22Rv1 (cell line): ENCODE measurements around the gene LRMDA.

Source experiments
- CTCF ChIP-seq: fragments of 450-650 bp; IDR thresholded peaks from 2 replicates; pipeline ENCODE4 v1.5.1; 2017; ENCODE audit warnings: mild to moderate bottlenecking
- ZFX ChIP-seq: fragments of 450-650 bp; IDR thresholded peaks from 2 replicates; pipeline ENCODE4 v1.6.1; 2017; ENCODE audit warnings: antibody characterized with exemption, borderline replicate concordance

- TF ChIP-seq CTCF (no peak), ZFX (no peak)
Measured at GRCh38 chr10:76504823-76505222, 1073.4 kb downstream of the LRMDA start.
